ENCODE results near the gene WWC2. TPM values are rescaled to one million over a fixed set of nuclear protein-coding genes. Genes with fewer than 3 reads are reported as not detected.
A peak's percentile ranks its signal among the peaks of the same experiment; 100 is the strongest.
"Not testable (repeated sequence)": the region's sequence is repeated elsewhere in the genome, so short reads cannot be mapped to it uniquely, and the experiment has no call there.

The WWC2 gene
- total and polyA plus RNA-seq, 2 experiments from 2014 or later = 33.2 to 48.3 TPM

DNA sequence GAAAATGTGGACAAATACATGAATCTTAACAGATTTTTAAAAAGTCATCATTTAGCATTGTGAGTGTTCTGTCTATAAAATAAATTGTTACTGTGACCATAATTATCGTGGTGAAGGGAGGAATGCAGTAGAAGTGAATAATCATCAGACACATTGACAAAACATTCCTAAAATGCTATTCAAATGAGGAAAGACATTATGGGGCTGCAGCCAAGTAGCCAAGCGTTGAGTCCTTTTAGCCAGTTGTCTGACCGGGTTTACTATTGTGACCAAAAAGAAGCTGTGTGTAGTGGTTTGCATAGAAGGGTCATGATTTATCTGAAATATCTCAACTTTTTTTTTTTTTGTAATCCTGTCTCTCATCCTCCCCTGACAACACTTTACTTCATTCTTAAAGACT lies 19.5 kb downstream of the WWC2 start:
- peaks cover 11% of the 10 kb centered on the region; the same call in 1 of the 2 replicates for H4K20me1 ChIP-seq (ENCODE audit: insufficient read depth)
- TF ChIP-seq EZH2phosphoT487 (IDR thresholded peaks at IDR 0.05; ENCODE audit: insufficient read depth, low read depth) = peak; percentile 97
- TF ChIP-seq EZH2 (IDR thresholded peaks at IDR 0.05; ENCODE audit: insufficient read depth, poor library complexity, severe bottlenecking) = no peak
- peak overlapping the region; percentile 67 for H3K27ac ChIP-seq
- 0% methylated on average over 3 of the region's 3 CpGs for WGBS, 2 experiments (ENCODE audit: low coverage in 1 of 2, low lambda C conversion rate in 2 of 2, missing lambda C conversion rate in 2 of 2)
- H3K4me2 ChIP-seq (ENCODE audit: unreplicated experiment) = peak overlapping the region; percentile 78
- in situ Hi-C loops (cut with MboI) = no loop called here
- H2AFZ ChIP-seq = no peak overlapping the region
- no peaks in the 10 kb centered on the region for H3K9me3 ChIP-seq (ENCODE audit: low read depth)
- peak overlapping the region; percentile 44 for H3K9ac ChIP-seq
- no peaks in the 10 kb centered on the region for H3K27me3 ChIP-seq (replicated peaks; ENCODE audit: insufficient read depth)
- H3K36me3 ChIP-seq (ENCODE audit: low read depth) = no peaks in the 10 kb centered on the region
- DNase-seq = peak; percentile 94
- H3F3A ChIP-seq (ENCODE audit: insufficient read depth) = peaks cover 43% of the 10 kb centered on the region
- H3K79me2 ChIP-seq (ENCODE audit: insufficient read depth) = peaks cover 95% of the 10 kb centered on the region
- no peaks in the 10 kb centered on the region for H3K9me2 ChIP-seq (ENCODE audit: insufficient read depth)
- peak overlapping the region; percentile 52 for H3K4me3 ChIP-seq
- H3K4me1 ChIP-seq (ENCODE audit: insufficient read depth) = peaks cover 30% of the 10 kb centered on the region

- H3K4me3 ChIP-seq; H3K27ac ChIP-seq; H4K20me1 ChIP-seq (ENCODE audit: insufficient read depth); H3K9me2 ChIP-seq (ENCODE audit: insufficient read depth); H3K36me3 ChIP-seq (ENCODE audit: low read depth); DNase-seq; H3K4me2 ChIP-seq (ENCODE audit: unreplicated experiment); in situ Hi-C loops (cut with MboI); H3K9ac ChIP-seq; H3K9me3 ChIP-seq (ENCODE audit: low read depth); H2AFZ ChIP-seq; H3K27me3 ChIP-seq (replicated peaks; ENCODE audit: insufficient read depth): not testable (repeated sequence)
- H3K4me1 ChIP-seq (ENCODE audit: insufficient read depth) = peaks cover 47% of the 10 kb centered on the region
- WGBS, 2 experiments (ENCODE audit: low coverage in 1 of 2, low lambda C conversion rate in 2 of 2, missing lambda C conversion rate in 2 of 2) = 93 to 97% methylated on average over 12 of the region's 12 CpGs
- peaks cover 95% of the 10 kb centered on the region for H3K79me2 ChIP-seq (ENCODE audit: insufficient read depth)
- H3F3A ChIP-seq (ENCODE audit: insufficient read depth) = peaks cover 43% of the 10 kb centered on the region
These were observed 22.6 kb downstream of the WWC2 start for GRCh38 chr4:183121660-183122059.

DNA sequence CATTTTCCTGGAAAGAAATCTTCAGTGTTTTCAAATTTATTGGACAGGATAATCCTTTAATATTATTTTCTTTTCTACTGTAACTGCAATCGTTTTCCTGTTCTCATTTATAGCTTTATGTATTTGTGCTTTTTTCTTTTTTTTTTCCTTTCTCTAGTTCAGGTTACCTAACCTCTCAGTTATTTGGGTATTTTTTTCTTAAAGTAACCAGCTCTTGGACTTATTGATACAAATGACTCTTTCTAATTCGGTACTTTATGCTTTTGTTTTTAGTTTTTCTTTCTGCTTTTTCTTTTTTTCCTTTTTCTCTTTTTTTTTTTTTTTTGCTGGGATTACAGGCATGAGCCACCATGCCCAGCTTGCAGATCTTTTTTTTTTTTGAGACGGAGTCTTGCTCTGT lies 25.2 kb downstream of the WWC2 start:
- Histone ChIP-seq H3K4me3 (no peak overlapping the region), H3K27me3 (replicated peaks; ENCODE audit: insufficient read depth) (no peaks in the 10 kb centered on the region), H3K79me2 (ENCODE audit: insufficient read depth) (peaks cover 100% of the 10 kb centered on the region), H3K9me3 (ENCODE audit: low read depth) (no peaks in the 10 kb centered on the region), H3K36me3 (ENCODE audit: low read depth) (no peaks in the 10 kb centered on the region), H4K20me1 (ENCODE audit: insufficient read depth) (peaks cover 11% of the 10 kb centered on the region), H2AFZ (no peak overlapping the region), H3K9ac (no peak overlapping the region; the same call in 1 of the 2 replicates), H3K4me1 (ENCODE audit: insufficient read depth) (peaks cover 29% of the 10 kb centered on the region), H3K4me2 (ENCODE audit: unreplicated experiment) (peak overlapping the region; percentile 7), H3F3A (ENCODE audit: insufficient read depth) (peaks cover 27% of the 10 kb centered on the region), H3K27ac (no peak overlapping the region), H3K9me2 (ENCODE audit: insufficient read depth) (no peaks in the 10 kb centered on the region)
- no peak for TF ChIP-seq EZH2 (IDR thresholded peaks at IDR 0.05; ENCODE audit: insufficient read depth, poor library complexity, severe bottlenecking)
- TF ChIP-seq EZH2phosphoT487 (IDR thresholded peaks at IDR 0.05; ENCODE audit: insufficient read depth, low read depth) = no peak
- in situ Hi-C loops (cut with MboI) = no loop called here
- WGBS, 2 experiments (ENCODE audit: low coverage in 1 of 2, low lambda C conversion rate in 2 of 2, missing lambda C conversion rate in 2 of 2) = 25 to 28% methylated on average over 3 of the region's 3 CpGs
- DNase-seq = peak; percentile 38

GRCh38 chr4:183124865-183125264 lies 25.8 kb downstream of the WWC2 start:
- no peak overlapping the region for H2AFZ ChIP-seq
- no peak overlapping the region for H3K4me3 ChIP-seq
- no peaks in the 10 kb centered on the region for H3K36me3 ChIP-seq (ENCODE audit: low read depth)
- no peaks in the 10 kb centered on the region for H3K9me3 ChIP-seq (ENCODE audit: low read depth)
- peaks cover 11% of the 10 kb centered on the region for H4K20me1 ChIP-seq (ENCODE audit: insufficient read depth)
- peaks cover 100% of the 10 kb centered on the region for H3K79me2 ChIP-seq (ENCODE audit: insufficient read depth)
- in situ Hi-C loops (cut with MboI) = no loop called here
- TF ChIP-seq EZH2phosphoT487 (IDR thresholded peaks at IDR 0.05; ENCODE audit: insufficient read depth, low read depth) (no peak), EZH2 (IDR thresholded peaks at IDR 0.05; ENCODE audit: insufficient read depth, poor library complexity, severe bottlenecking) (no peak)
- no peak overlapping the region for H3K27ac ChIP-seq
- no peak for DNase-seq
- H3K4me2 ChIP-seq (ENCODE audit: unreplicated experiment) = no peak overlapping the region
- no peaks in the 10 kb centered on the region for H3K27me3 ChIP-seq (replicated peaks; ENCODE audit: insufficient read depth)
- H3F3A ChIP-seq (ENCODE audit: insufficient read depth) = peaks cover 21% of the 10 kb centered on the region
- H3K4me1 ChIP-seq (ENCODE audit: insufficient read depth) = peaks cover 23% of the 10 kb centered on the region
- no peak overlapping the region for H3K9ac ChIP-seq
- WGBS, 2 experiments (ENCODE audit: low coverage in 1 of 2, low lambda C conversion rate in 2 of 2, missing lambda C conversion rate in 2 of 2) = 51 to 53% methylated on average over 5 of the region's 5 CpGs
- no peaks in the 10 kb centered on the region for H3K9me2 ChIP-seq (ENCODE audit: insufficient read depth)

- Histone ChIP-seq H3K27ac (no peak overlapping the region), H3K9me3 (ENCODE audit: low read depth) (no peaks in the 10 kb centered on the region), H3F3A (ENCODE audit: insufficient read depth) (peaks cover 3% of the 10 kb centered on the region; the same call in 1 of the 2 replicates), H3K4me3 (no peak overlapping the region), H3K9ac (no peak overlapping the region), H3K36me3 (ENCODE audit: low read depth) (no peaks in the 10 kb centered on the region), H2AFZ (no peak overlapping the region), H3K4me2 (ENCODE audit: unreplicated experiment) (no peak overlapping the region), H3K9me2 (ENCODE audit: insufficient read depth) (no peaks in the 10 kb centered on the region), H3K4me1 (ENCODE audit: insufficient read depth) (peaks cover 32% of the 10 kb centered on the region), H4K20me1 (ENCODE audit: insufficient read depth) (peaks cover 29% of the 10 kb centered on the region), H3K79me2 (ENCODE audit: insufficient read depth) (peaks cover 100% of the 10 kb centered on the region), H3K27me3 (replicated peaks; ENCODE audit: insufficient read depth) (no peaks in the 10 kb centered on the region)
- in situ Hi-C loops (cut with MboI) = no loop called here
- 98% methylated on average over 3 of the region's 3 CpGs for WGBS, 2 experiments (ENCODE audit: low coverage in 1 of 2, low lambda C conversion rate in 2 of 2, missing lambda C conversion rate in 2 of 2)
- no peak for DNase-seq
- TF ChIP-seq EZH2phosphoT487 (IDR thresholded peaks at IDR 0.05; ENCODE audit: insufficient read depth, low read depth) (no peak), EZH2 (IDR thresholded peaks at IDR 0.05; ENCODE audit: insufficient read depth, poor library complexity, severe bottlenecking) (no peak)
These were observed 30.1 kb downstream of the WWC2 start for GRCh38 chr4:183129125-183129524.
